Islet precursor cell (in vitro differentiated cells): ENCODE measurements around the gene CCDC88B.

Experiments used
- DNase-seq: peaks from one replicate; pipeline ENCODE4 v3.0.0-alpha.2; 2018

Gene CCDC88B

GRCh38 chr11:64384028-64384737 lies 44.2 kb downstream of the CCDC88B start:
- DNase-seq: no peak

- peak; percentile 85 for DNase-seq
Measured at GRCh38 chr11:64384981-64385944, 45.3 kb downstream of the CCDC88B start.

GRCh38 chr11:64385945-64386704 lies 46.1 kb downstream of the CCDC88B start:
- peak; percentile 92 for DNase-seq

- DNase-seq: no peak
Measured at GRCh38 chr11:64387916-64388315, 47.9 kb downstream of the CCDC88B start.

GRCh38 chr11:64388894-64389293 lies 48.9 kb downstream of the CCDC88B start:
- no peak for DNase-seq

- no peak for DNase-seq
Measured at GRCh38 chr11:64389851-64390250, 49.8 kb downstream of the CCDC88B start.

GRCh38 chr11:64390558-64390957 lies 50.6 kb downstream of the CCDC88B start:
- no peak for DNase-seq

GRCh38 chr11:64391839-64392238 lies 51.8 kb downstream of the CCDC88B start:
- DNase-seq: no peak

GRCh38 chr11:64395545-64396078 lies 55.6 kb downstream of the CCDC88B start:
- DNase-seq: no peak

GRCh38 chr11:64396079-64396591 lies 56.1 kb downstream of the CCDC88B start:
- DNase-seq: peak; percentile 77

GRCh38 chr11:64400102-64400501 lies 60.1 kb downstream of the CCDC88B start:
- DNase-seq: no peak

- DNase-seq: no peak
Measured at GRCh38 chr11:64400667-64401066, 60.7 kb downstream of the CCDC88B start.

GRCh38 chr11:64401775-64402174 lies 61.8 kb downstream of the CCDC88B start:
- no peak for DNase-seq

GRCh38 chr11:64403106-64403505 lies 63.1 kb downstream of the CCDC88B start:
- DNase-seq: no peak

- peak; percentile 97 for DNase-seq
Measured at GRCh38 chr11:64406221-64406946, 66.4 kb downstream of the CCDC88B start.
